NK-92 (cell line): ENCODE results near the gene PLRG1.

Experiments used
- DNase-seq: peaks from one replicate; lab custom pipeline; 2025; ENCODE audit not compliant: unreplicated experiment; lab: John Stamatoyannopoulos, UW

PLRG1 gene

GRCh38 chr4:154574311-154574710, 24.1 kb upstream of the PLRG1 start:
- DNase-seq = no peak

GRCh38 chr4:154573190-154573870, 23.1 kb upstream of the PLRG1 start:
- DNase-seq = no peak

- no peak for DNase-seq
These were observed 19.4 kb upstream of the PLRG1 start for GRCh38 chr4:154569584-154569983.

GRCh38 chr4:154569028-154569427, 18.8 kb upstream of the PLRG1 start:
- no peak for DNase-seq

GRCh38 chr4:154566639-154567204, 16.5 kb upstream of the PLRG1 start:
- no peak for DNase-seq

GRCh38 chr4:154565704-154566103, 15.5 kb upstream of the PLRG1 start:
- no peak for DNase-seq

GRCh38 chr4:154564311-154564710, 14.1 kb upstream of the PLRG1 start:
- DNase-seq = no peak

GRCh38 chr4:154562697-154563254, 12.6 kb upstream of the PLRG1 start, which contains the start of gene FGB:
Gene FGB, plus strand, starts transcription at chr4:154563011. Its CDS starts 8 bp downstream, at chr4:154563019.
- DNase-seq = no peak

GRCh38 chr4:154560824-154561231, 10.6 kb upstream of the PLRG1 start:
- DNase-seq = no peak

GRCh38 chr4:154560419-154560801, 10.2 kb upstream of the PLRG1 start:
- no peak for DNase-seq

GRCh38 chr4:154559494-154560418, 9.6 kb upstream of the PLRG1 start:
- DNase-seq = no peak

- DNase-seq = no peak
These were observed 8.9 kb upstream of the PLRG1 start for GRCh38 chr4:154559141-154559493.

- DNase-seq = no peak
These were observed 1.9 kb upstream of the PLRG1 start for GRCh38 chr4:154551872-154552686.

GRCh38 chr4:154545689-154546088, 4.5 kb downstream of the PLRG1 start:
- DNase-seq = no peak

- DNase-seq = no peak
These were observed 7.8 kb downstream of the PLRG1 start for GRCh38 chr4:154542271-154542879.

- no peak for DNase-seq
These were observed 15.9 kb downstream of the PLRG1 start for GRCh38 chr4:154534296-154534695.

GRCh38 chr4:154529728-154530519, 20.3 kb downstream of the PLRG1 start:
- no peak for DNase-seq

- DNase-seq = no peak
These were observed 21.3 kb downstream of the PLRG1 start for GRCh38 chr4:154528869-154529268.

- DNase-seq = no peak
These were observed 22.9 kb downstream of the PLRG1 start for GRCh38 chr4:154527308-154527707.

GRCh38 chr4:154526151-154526550, 24.0 kb downstream of the PLRG1 start:
- DNase-seq = no peak
